ENCODE measurements around the gene MRPS30. TPM values are rescaled to one million over a fixed set of nuclear protein-coding genes. Genes with fewer than 3 reads are reported as not detected.

Gene MRPS30
- total RNA-seq, 1 experiment from 2014 or later: 101 TPM

GRCh38 chr5:44797841-44798240, 10.9 kb upstream of the MRPS30 start:
- no peak for DNase-seq (ENCODE audit: low read depth, low spot score)
- Histone ChIP-seq H3K9ac (ENCODE audit: low read length) (no peak overlapping the region), H3K4me1 (ENCODE audit: control insufficient read depth in 1 of 2, insufficient read depth in 2 of 2, low read length in 2 of 2) (no peaks in the 10 kb centered on the region), H3K4me2 (ENCODE audit: low read length) (no peak overlapping the region), H3K27me3 (ENCODE audit: insufficient read depth, low read length) (no peaks in the 10 kb centered on the region), H2AFZ (ENCODE audit: low read depth, low read length, poor library complexity, severe bottlenecking) (no peak overlapping the region), H3K27ac (ENCODE audit: low read depth, low read length) (no peak overlapping the region), H3K9me3 (ENCODE audit: control insufficient read depth in 1 of 2, insufficient read depth in 1 of 2, low read depth in 1 of 2, low read length in 2 of 2) (peaks cover 0 to 3% of the 10 kb centered on the region in 2 experiments; a peak in 1 of 4 replicates), H3K36me3 (ENCODE audit: control insufficient read depth in 1 of 2, insufficient read depth in 2 of 2, low read length in 2 of 2) (no peaks in the 10 kb centered on the region), H3K4me3 (replicated peaks in 1 of 2; ENCODE audit: low read depth in 1 of 2, low read length in 2 of 2) (no peak overlapping the region), H3K79me2 (ENCODE audit: insufficient read depth, low read length) (no peaks in the 10 kb centered on the region), H4K20me1 (ENCODE audit: insufficient read depth) (no peaks in the 10 kb centered on the region), H3K9me2 (ENCODE audit: insufficient read depth) (no peaks in the 10 kb centered on the region)
- TF ChIP-seq POLR2A (IDR thresholded peaks at IDR 0.05; ENCODE audit: borderline replicate concordance, extremely low read depth, insufficient read depth, insufficient read length): no peak
- TF ChIP-seq CBX3 (IDR thresholded peaks at IDR 0.05; ENCODE audit: low read depth): no peak
- TF ChIP-seq CTCF (IDR thresholded peaks at IDR 0.05 in 2 of 3, conservative IDR thresholded peaks at IDR 0.05 in 1 of 3; ENCODE audit: borderline replicate concordance in 1 of 3, insufficient read depth in 1 of 3, low read depth in 2 of 3, low read length in 2 of 3): no peak
- no peak for TF ChIP-seq YY1 (IDR thresholded peaks at IDR 0.05; ENCODE audit: extremely low read depth, insufficient replicate concordance, low read depth, low read length)
- no peak for TF ChIP-seq FOSL1 (IDR thresholded peaks at IDR 0.05; ENCODE audit: low read depth)
- no peak for TF ChIP-seq ELF1 (IDR thresholded peaks at IDR 0.05; ENCODE audit: borderline replicate concordance, low read depth)
- TF ChIP-seq SRF (IDR thresholded peaks at IDR 0.05; ENCODE audit: low read depth): no peak
- CTCF ChIA-PET: no interaction called here
- ATAC-seq: no peak
- intact Hi-C loops (cut with micrococcal nuclease): no loop called here
- POLR2A ChIA-PET: no interaction called here
- RAD21 ChIA-PET (ENCODE audit: low non-redundant PET in 1 of 2, low total read pairs in 2 of 2, uncharacterized antibody in 2 of 2, unreplicated experiment in 2 of 2): no interaction called here
- BruUV-seq (replicated peaks): no TSS peak

- intact Hi-C loops (cut with micrococcal nuclease): no loop called here
- Histone ChIP-seq H3K4me1 (ENCODE audit: control insufficient read depth in 1 of 2, insufficient read depth in 2 of 2, low read length in 2 of 2) (peaks cover 0 to 4% of the 10 kb centered on the region in 2 experiments; a peak in 2 of 4 replicates), H3K79me2 (ENCODE audit: insufficient read depth, low read length) (no peaks in the 10 kb centered on the region), H3K9ac (ENCODE audit: low read length) (no peak overlapping the region), H3K9me3 (ENCODE audit: control insufficient read depth in 1 of 2, insufficient read depth in 1 of 2, low read depth in 1 of 2, low read length in 2 of 2) (no peaks in the 10 kb centered on the region), H3K27ac (ENCODE audit: low read depth, low read length) (no peak overlapping the region), H3K4me3 (replicated peaks in 1 of 2; ENCODE audit: low read depth in 1 of 2, low read length in 2 of 2) (no peak overlapping the region), H2AFZ (ENCODE audit: low read depth, low read length, poor library complexity, severe bottlenecking) (no peak overlapping the region), H3K9me2 (ENCODE audit: insufficient read depth) (no peaks in the 10 kb centered on the region), H4K20me1 (ENCODE audit: insufficient read depth) (no peaks in the 10 kb centered on the region), H3K36me3 (ENCODE audit: control insufficient read depth in 1 of 2, insufficient read depth in 2 of 2, low read length in 2 of 2) (no peaks in the 10 kb centered on the region), H3K27me3 (ENCODE audit: insufficient read depth, low read length) (no peaks in the 10 kb centered on the region), H3K4me2 (ENCODE audit: low read length) (no peak overlapping the region)
- POLR2A ChIA-PET: no interaction called here
- RAD21 ChIA-PET (ENCODE audit: low non-redundant PET in 1 of 2, low total read pairs in 2 of 2, uncharacterized antibody in 2 of 2, unreplicated experiment in 2 of 2): no interaction called here
- BruUV-seq (replicated peaks): no TSS peak
- no peak for DNase-seq (ENCODE audit: low read depth, low spot score)
- ATAC-seq: no peak
- CTCF ChIA-PET: no interaction called here
- no peak for TF ChIP-seq SIN3A (IDR thresholded peaks at IDR 0.05; ENCODE audit: low read depth)
- no peak for TF ChIP-seq JUND (IDR thresholded peaks at IDR 0.05)
- TF ChIP-seq ELF1 (IDR thresholded peaks at IDR 0.05; ENCODE audit: borderline replicate concordance, low read depth): no peak
- TF ChIP-seq ZNF274 (IDR thresholded peaks at IDR 0.05; ENCODE audit: low read depth, low read length): no peak
- TF ChIP-seq EGR1 (IDR thresholded peaks at IDR 0.05; ENCODE audit: low read depth): no peak
- TF ChIP-seq CTCF (IDR thresholded peaks at IDR 0.05 in 2 of 3, conservative IDR thresholded peaks at IDR 0.05 in 1 of 3; ENCODE audit: borderline replicate concordance in 1 of 3, insufficient read depth in 1 of 3, low read depth in 2 of 3, low read length in 2 of 3): no peak
- no peak for TF ChIP-seq ZFX (IDR thresholded peaks at IDR 0.05)
- TF ChIP-seq ATF3 (IDR thresholded peaks at IDR 0.05): no peak
- TF ChIP-seq RAD21 (IDR thresholded peaks at IDR 0.05; ENCODE audit: low read depth): no peak
- no peak for TF ChIP-seq EZH2 (IDR thresholded peaks at IDR 0.05)
- no peak for TF ChIP-seq SP1 (IDR thresholded peaks at IDR 0.05; ENCODE audit: low read depth)
Observed at GRCh38 chr5:44801992-44802391, 6.8 kb upstream of the MRPS30 start.

Data from HCT116 (cell line).